GM19193 (cell line): ENCODE results near the gene EPAS1.

Experiments used
- POLR2A ChIP-seq: IDR thresholded peaks from 4 replicates; pipeline ENCODE4 v1.6.1; 2011; ENCODE audit not compliant: insufficient read depth, insufficient read length; ENCODE audit errors: extremely low read depth

The EPAS1 gene

DNA sequence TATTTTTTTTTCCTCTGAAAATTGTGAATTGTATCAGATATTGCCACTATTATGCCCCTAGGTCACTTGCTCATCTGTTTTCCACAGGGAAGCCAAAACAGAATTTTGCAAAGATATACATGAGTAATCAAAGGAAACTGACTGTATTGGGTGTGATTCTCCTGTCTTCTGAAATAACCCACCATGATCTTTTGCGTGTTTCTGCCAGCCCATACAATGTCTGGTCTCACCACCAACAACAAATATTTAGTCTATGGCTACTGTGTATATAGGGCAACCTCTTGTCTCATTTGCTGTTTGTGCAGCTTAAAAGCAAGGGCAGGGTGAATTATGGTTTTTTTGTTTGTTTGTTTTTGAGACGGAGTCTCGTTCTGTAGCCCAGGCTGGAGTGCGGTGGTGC, 26.5 kb downstream of the EPAS1 start:
- TF ChIP-seq POLR2A = no peak

DNA sequence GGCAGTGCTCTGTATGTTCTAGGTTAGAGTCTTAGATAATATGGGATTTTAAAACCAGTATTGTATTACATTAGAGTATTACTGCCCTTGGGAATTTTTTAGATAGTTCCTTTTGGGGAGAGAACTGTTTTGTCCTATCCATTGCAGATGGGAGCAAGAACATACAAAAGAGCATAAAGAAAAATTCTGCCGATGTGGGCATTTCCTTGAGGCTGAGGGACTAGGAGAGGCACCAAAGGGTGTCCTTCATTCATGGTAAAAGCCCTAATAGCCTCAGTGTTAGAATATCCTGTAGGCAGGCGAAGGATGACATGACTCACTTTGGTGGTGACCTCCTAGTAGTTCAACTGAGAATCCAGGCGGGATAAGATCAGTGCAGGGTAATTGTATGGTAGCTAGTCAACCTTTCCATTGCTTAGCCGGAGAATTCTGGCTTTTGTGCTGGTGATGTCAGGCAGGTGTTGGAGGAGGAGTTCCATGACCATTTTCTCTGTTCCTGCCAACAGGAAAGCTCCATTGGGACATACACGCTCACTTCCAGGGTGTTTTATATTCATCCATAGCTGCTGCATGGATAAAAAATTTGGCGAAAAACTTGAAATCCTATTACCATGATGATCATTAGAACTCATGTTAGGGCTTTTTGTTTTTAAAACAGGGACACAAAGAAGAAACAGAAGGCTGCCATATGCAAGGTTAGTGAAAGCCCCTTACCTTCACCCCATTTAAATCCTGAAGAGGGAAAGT, 28.1 kb downstream of the EPAS1 start:
- no peak for TF ChIP-seq POLR2A

GRCh38 chr2:46326231-46326980, 29.2 kb downstream of the EPAS1 start:
- TF ChIP-seq POLR2A = no peak

- no peak for TF ChIP-seq POLR2A
These were observed 30.4 kb downstream of the EPAS1 start for GRCh38 chr2:46327627-46328026.

DNA sequence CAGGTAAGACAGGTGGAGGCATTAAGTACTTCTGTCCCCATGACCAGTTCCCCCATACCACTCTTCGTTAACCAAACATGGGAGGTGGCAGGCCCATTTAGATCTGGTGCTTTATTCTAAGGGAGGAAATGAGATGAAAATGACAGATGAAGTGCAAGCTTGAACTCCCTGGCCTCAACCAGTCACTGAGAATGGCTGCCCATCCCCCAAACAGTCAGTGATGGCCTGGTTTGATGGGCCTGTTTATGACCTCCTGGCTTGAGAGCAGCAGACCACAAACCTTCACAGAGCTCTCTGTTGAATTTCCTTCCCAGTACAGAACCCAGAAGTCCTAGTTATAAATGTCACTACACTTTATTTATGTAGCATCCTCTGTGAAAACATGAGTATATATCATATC, 31.1 kb downstream of the EPAS1 start:
- TF ChIP-seq POLR2A = no peak

DNA sequence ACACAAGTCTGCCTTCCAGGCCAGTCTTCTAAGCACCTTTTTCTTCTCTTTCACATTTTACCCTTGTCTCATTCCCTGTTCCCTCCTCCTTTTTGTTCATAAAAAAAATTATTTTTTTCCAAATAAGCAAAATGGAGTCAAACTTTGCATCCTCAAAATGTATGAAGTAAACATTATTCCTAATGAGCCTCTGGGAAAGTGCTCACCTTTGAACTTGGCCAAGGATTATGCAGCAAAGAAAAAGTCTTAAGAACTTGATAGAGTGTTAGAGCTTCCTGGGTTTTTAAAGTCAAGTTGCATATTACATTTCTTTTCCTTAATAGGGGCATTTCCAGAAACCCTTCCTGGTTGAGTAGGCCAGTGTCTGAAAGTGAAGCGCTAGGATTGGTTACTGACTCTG, 31.6 kb downstream of the EPAS1 start:
- TF ChIP-seq POLR2A = no peak

GRCh38 chr2:46329340-46329739, 32.1 kb downstream of the EPAS1 start:
- TF ChIP-seq POLR2A = no peak

- TF ChIP-seq POLR2A = no peak
These were observed 32.9 kb downstream of the EPAS1 start for GRCh38 chr2:46329803-46330775.

GRCh38 chr2:46331109-46331766, 34.0 kb downstream of the EPAS1 start:
- TF ChIP-seq POLR2A = no peak

DNA sequence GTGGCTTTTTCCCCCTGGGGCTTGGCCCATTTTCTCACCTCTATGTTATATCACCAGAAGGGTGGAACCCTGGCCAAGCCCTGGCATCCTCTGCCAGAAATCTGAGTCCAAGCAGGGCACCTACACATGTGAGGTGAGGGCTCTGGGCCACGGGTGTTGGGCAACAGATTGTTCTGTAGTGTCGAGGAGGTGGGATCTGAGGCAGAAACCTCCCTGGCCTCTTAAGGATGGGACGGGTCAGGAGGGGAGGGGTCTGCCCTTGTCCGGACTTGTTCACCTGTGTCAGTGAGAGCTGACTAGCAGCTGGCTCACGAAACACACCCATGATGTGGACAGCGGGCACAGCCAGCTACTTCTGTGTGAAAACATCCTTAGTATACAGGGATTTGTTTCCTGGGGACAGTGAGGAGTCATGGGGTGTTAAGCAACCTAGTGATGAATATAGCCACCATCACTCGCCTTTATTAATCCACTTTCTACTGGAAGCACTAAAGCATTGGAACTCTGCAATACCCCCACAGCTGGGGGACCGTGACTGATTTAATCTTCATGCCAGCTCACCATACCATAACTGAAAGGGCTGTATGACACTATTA, 35.6 kb downstream of the EPAS1 start:
- no peak for TF ChIP-seq POLR2A

DNA sequence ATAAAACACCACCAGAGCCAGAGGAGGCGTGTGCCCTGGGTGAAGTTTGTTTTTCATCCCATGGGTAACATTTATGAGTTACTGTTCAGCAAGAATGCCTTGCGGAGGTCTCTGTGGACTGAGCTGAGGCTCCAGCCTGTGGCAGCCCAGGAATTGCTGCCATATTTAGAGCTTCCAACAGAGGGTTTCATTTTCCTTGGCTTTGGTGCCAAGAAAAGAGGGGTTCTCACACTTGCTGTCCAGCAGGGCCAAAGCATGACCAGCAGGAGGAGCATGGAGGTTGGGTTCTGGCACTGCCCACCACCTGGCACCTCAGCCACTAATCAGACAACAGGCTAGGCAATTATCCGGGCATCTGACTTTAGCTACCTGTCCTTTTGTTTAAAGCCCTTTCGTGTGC, 36.7 kb downstream of the EPAS1 start:
- TF ChIP-seq POLR2A = no peak

DNA sequence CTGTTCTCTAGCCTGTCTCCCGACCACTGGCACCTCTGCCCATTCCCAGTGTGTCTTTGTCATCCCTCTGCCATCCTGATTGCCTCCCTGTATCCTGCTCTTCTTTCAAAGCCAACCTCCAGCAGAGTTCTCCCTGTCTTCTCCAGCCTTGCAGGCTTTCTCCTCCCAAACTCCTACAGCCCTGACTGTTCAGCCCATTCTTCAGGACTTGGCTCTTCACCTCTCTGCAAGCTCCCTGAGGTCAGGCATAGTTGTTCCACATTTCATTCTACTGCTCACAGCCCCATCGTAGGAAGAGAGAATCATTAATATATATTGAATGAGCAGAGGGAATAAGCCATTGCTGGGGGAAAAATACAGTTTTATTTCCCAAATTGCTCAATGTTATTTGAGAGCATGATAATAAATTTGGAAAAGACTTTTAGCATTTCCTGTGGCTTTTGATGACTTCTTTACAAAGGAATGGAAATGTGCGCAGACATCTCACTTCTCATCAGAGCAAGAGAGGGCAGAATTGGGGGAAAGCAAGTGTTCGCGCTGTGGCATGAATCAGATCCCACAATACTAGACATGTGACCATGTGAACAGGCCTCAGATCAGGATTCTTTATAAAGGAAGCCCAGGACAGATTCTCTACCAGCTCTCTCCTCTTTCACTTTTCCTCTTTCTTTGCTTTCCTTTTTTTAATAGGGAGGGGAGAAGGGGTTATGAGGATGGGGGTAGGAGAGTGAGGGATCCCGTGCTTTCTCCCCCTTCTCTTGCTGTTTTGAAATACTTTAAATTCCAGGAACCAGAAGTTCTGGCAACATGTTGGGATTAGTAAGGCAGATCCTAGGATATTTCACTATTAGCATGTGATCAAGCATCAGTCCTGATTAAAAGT, 37.4 kb downstream of the EPAS1 start:
- TF ChIP-seq POLR2A = no peak
